ENCODE results near the gene SEMA5A.

The SEMA5A gene

DNA sequence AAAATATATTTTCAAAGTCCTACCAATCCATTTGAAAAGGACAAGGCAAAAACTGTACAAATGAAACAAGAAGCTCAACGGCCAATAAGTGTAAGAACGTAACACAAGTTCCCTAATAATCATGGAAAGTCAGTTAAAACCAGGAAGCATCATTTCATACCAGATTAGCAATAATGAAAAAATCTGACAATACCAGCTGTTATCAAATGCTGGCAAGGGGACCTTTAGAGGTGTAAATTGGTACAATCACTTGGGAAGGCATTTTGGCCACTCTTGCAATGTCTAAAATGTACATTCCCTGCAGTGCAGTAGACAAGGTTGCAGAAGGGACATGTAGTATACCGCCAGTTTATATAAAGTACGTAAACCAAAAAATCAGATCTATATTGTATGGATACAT, 10.1 kb upstream of the SEMA5A start:
- Mint-ChIP-seq H3K4me3 (no peak overlapping the region), H3K4me1 (ENCODE audit: low read depth) (no peaks in the 10 kb centered on the region), H3K36me3 (ENCODE audit: low read depth) (no peaks in the 10 kb centered on the region), H3K9me3 (no peaks in the 10 kb centered on the region), H3K27me3 (ENCODE audit: low read depth) (no peaks in the 10 kb centered on the region), H3K27ac (no peak overlapping the region)

DNA sequence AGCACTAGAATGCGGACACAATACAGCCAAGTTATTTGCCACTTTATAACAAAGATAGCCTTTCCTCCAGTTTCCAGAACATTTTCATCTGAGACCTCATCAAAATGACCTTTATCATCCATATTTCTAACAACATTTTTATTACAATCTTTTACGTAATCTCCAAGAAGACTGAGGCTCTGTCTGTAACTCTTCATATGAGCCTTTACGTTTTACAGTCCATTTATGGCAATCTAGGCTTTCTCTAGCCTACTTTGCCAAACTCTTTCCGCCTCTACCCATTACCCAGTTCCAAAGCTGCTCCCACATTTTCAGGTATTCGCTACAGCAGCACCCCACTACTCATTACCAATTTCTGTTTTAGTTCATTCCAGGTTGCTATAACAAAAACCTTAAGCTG, 8.2 kb upstream of the SEMA5A start:
- H3K27me3 Mint-ChIP-seq (ENCODE audit: low read depth): no peaks in the 10 kb centered on the region
- H3K36me3 Mint-ChIP-seq (ENCODE audit: low read depth): no peaks in the 10 kb centered on the region
- no peak overlapping the region for H3K4me3 Mint-ChIP-seq
- H3K27ac Mint-ChIP-seq: no peak overlapping the region
- no peaks in the 10 kb centered on the region for H3K9me3 Mint-ChIP-seq
- H3K4me1 Mint-ChIP-seq (ENCODE audit: low read depth): no peaks in the 10 kb centered on the region

DNA sequence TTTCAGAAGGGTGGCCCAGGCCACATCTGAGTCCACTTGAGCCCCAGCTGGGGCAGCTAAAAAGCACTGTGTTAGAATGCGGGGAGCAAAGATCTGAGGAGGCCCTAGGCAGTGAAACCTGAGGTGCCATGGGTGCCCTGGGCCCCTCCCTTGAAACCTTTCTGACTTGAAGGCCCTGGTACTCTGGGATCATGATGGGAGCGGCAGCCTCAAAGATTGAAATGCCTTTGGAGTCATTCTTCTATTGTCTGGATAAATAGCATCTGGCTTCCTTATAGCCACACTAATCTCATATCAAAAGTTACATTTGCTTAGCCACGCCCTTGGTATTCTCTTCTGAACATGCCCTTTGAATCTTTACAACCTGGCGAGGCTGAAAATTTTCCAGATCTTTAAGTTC, 7.7 kb upstream of the SEMA5A start:
- Mint-ChIP-seq H3K4me3 (no peak overlapping the region), H3K27ac (no peak overlapping the region), H3K4me1 (ENCODE audit: low read depth) (no peaks in the 10 kb centered on the region), H3K27me3 (ENCODE audit: low read depth) (no peaks in the 10 kb centered on the region), H3K36me3 (ENCODE audit: low read depth) (no peaks in the 10 kb centered on the region), H3K9me3 (no peaks in the 10 kb centered on the region)

DNA sequence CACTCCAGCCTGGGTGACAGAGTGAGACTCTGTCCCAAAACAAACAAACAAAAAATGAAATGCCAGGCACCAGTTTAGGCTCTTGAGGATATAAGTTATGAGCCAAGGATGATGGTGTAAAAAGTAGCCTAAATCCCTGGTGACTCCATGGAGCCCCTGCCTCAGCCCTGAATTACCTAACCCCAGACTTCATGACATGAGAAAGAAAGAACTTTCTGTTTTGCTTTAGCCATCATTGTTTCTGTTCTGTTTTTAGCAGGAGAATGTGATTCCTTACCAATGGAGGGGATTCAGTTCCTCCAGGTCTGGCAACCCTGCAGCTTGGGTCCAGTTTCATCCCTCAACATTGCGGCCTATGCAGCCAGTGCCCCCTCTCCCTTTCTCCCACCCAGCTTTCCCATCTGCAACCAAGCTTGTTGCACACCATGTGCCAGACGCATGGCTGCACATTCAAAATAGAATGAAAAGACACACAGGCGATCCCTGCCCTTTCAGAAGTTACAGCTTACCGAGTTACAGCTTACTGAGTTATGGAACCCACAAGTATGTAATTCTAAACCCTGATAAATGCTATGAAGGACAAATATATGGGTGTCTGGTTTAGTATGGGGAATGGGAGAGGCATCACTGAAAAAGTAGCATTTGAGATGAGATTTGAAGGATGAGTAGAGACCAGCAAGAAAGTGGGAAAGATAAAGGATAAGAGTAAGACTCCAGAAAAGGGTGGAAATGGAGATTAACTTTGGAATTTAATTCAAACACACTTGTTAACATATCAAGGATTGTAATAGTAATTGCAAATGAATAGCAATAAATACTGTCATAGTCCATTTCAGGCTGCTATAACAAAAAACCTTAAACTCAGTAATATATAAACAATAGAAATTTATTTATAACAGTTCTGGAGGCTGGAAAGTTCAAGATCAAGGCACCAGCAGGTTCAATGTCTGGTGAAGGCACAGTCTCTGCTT, 6.0 kb upstream of the SEMA5A start:
- H3K9me3 Mint-ChIP-seq: no peaks in the 10 kb centered on the region
- no peaks in the 10 kb centered on the region for H3K4me1 Mint-ChIP-seq (ENCODE audit: low read depth)
- H3K36me3 Mint-ChIP-seq (ENCODE audit: low read depth): no peaks in the 10 kb centered on the region
- no peak overlapping the region for H3K27ac Mint-ChIP-seq
- H3K27me3 Mint-ChIP-seq (ENCODE audit: low read depth): peaks cover 7% of the 10 kb centered on the region
- no peak overlapping the region for H3K4me3 Mint-ChIP-seq

DNA sequence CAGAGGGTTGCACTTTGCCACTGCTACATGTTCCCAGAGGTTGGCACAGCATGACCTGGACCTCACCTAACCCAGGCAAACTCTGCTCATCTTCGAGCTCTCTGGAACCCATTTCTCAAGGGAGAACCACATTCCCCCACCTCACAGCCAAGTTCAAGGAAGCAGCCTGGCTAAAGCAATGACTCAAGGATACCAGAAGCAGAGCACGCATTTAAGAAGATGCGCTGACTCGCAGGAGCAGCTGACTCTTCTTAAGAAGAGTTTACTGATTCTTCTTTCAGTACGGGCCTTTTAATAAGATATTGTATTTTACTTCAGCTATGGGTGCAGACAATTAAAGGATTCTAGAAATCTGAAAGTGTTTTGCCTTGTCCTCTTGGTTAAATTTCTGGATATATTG, 4.1 kb upstream of the SEMA5A start:
- H3K4me3 Mint-ChIP-seq: no peak overlapping the region
- H3K36me3 Mint-ChIP-seq (ENCODE audit: low read depth): no peaks in the 10 kb centered on the region
- H3K9me3 Mint-ChIP-seq: no peaks in the 10 kb centered on the region
- H3K27me3 Mint-ChIP-seq (ENCODE audit: low read depth): peaks cover 18% of the 10 kb centered on the region
- H3K4me1 Mint-ChIP-seq (ENCODE audit: low read depth): no peaks in the 10 kb centered on the region
- no peak overlapping the region for H3K27ac Mint-ChIP-seq

DNA sequence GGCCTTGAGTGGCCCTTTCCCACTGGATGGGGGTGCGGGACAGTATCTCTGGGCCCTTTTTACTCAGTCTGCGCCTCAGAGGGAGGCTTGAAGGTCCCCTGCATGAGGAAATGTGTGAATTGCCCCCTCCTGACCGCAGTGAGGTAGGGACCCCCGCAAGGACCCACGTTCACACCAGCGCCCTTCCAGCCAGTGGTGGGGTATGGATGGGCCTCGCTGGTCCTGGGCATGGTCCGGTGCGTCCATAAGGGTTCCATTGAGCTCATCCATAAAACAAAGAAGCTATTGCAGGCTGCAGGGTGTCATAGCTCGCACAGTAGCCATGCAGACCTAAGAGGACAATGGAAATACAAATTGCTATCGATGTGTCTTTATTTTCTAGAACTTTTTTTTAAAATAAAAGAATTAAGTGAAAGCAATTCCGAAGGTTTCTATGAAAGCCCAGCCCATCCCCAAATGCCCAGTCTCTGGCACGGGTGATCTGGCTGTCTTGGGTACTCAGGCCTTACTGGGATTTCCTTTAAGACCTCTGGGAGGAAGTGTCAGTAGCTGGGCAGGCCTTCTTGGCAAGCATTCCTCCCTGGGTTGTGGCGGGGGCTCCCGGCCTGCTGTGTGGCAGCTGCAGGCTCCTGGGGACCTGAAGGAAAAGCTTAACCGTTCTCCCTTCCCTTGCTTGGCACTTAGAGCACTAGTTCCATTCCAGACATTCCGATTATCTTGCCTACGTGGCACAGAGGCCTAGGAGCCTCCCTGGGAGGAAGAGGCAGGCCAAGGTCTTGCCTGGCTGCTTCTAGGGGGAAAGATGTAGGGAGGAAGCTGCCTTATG, 1.5 kb upstream of the SEMA5A start:
- Mint-ChIP-seq H3K4me1 (ENCODE audit: low read depth) (no peaks in the 10 kb centered on the region), H3K27me3 (ENCODE audit: low read depth) (peaks cover 38% of the 10 kb centered on the region), H3K27ac (no peak overlapping the region), H3K36me3 (ENCODE audit: low read depth) (no peaks in the 10 kb centered on the region), H3K9me3 (no peaks in the 10 kb centered on the region), H3K4me3 (no peak overlapping the region)

DNA sequence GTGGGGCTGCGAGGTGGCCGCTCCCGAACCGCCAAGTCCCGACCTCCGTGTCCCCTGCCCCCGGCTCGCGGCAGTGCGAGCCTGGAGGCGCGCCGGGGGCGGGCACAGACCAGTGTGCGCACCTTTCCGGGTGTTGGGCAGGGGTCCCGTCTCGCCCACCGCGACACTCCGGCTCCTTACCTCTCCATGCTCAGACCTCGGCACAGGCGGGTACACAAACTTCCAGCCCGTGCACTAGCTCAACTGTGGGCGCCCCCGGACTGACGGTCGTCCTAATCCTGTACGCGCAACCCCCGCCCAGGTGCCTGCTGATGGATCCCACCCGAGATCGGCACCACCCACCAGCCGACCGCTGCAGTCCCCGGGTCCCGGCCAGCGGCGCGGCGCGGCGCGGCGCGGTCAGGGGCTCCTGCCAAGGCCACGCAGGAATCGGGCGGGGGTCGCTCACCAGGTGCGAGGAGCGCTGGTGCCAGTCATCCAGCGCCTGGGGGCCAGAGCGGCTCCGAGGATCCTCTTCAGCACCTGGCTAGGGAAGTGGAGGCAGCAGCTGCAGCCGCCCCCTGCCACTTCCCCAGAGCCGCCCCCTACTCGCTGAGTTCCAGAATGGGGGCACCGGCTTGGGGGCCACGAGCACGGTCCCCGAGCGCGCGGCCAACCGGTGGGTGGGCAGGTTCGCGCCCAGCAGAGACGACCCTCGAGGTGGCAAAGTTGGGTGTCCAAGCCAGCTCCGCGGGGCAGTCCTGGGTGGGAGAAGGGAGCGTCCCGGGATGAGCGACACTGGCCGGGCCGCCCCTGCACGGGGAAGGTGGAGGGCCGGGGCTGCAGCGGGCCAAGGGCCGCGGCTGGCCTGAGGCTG, 511 bp downstream of the SEMA5A start:
- Mint-ChIP-seq H3K27me3 (ENCODE audit: low read depth) (peaks cover 38% of the 10 kb centered on the region), H3K36me3 (ENCODE audit: low read depth) (no peaks in the 10 kb centered on the region), H3K4me1 (ENCODE audit: low read depth) (no peaks in the 10 kb centered on the region), H3K9me3 (no peaks in the 10 kb centered on the region), H3K4me3 (no peak overlapping the region), H3K27ac (no peak overlapping the region)

DNA sequence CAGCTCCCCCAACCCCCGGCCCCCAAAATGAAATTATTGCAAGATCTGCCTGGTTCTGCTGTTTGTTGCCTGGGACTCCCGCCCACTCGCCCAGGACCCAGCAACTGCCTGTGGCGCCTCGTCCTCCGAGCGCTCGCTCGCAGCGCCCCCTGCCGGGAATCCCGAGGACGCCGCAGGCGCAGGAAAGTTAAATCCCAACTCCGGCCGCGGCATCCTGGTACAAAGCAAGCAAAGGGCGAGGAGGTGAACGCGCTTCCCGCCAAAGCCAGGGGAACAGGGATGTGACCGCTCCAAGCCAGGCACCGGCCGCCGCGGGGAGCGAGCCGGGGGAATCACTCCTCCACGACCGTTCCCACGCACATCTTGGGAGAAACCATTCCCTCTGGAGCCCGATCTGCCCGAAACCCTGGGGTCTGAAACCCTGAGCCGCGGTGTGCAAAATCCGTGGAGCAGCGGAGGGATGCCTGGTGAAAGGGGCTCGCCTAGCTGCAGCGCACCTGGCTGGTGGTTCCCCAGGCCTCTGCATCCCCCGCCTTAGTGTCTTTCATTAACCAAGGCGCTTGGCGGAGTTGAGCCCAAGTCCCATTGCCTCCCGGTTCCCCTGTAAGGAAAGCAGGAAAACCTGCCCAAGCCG, 1.3 kb downstream of the SEMA5A start:
- no peak overlapping the region for H3K4me3 Mint-ChIP-seq
- H3K27ac Mint-ChIP-seq: no peak overlapping the region
- no peaks in the 10 kb centered on the region for H3K9me3 Mint-ChIP-seq
- H3K27me3 Mint-ChIP-seq (ENCODE audit: low read depth): peaks cover 38% of the 10 kb centered on the region
- H3K36me3 Mint-ChIP-seq (ENCODE audit: low read depth): no peaks in the 10 kb centered on the region
- H3K4me1 Mint-ChIP-seq (ENCODE audit: low read depth): no peaks in the 10 kb centered on the region

DNA sequence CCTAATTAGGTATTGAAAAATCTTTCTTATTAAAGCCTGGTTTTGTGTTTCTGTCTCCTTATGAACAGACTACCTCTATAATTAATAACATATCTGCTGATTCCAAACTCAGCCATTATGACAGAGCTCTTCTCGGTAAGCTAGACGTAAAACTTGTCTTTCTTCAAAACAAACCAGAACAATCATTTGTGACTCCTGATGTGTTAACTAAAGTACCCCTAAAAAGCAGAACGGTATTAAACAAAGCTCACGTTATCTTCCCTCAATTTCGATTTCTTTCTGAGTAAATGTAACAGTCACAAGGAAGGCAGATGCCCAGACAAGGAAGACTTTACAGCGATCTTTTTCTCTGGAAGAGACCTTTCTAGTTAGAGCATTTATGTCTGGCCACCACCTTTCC, 1.8 kb downstream of the SEMA5A start:
- H3K4me1 Mint-ChIP-seq (ENCODE audit: low read depth): no peaks in the 10 kb centered on the region
- no peaks in the 10 kb centered on the region for H3K36me3 Mint-ChIP-seq (ENCODE audit: low read depth)
- H3K27ac Mint-ChIP-seq: no peak overlapping the region
- H3K9me3 Mint-ChIP-seq: no peaks in the 10 kb centered on the region
- H3K27me3 Mint-ChIP-seq (ENCODE audit: low read depth): peaks cover 38% of the 10 kb centered on the region
- no peak overlapping the region for H3K4me3 Mint-ChIP-seq

DNA sequence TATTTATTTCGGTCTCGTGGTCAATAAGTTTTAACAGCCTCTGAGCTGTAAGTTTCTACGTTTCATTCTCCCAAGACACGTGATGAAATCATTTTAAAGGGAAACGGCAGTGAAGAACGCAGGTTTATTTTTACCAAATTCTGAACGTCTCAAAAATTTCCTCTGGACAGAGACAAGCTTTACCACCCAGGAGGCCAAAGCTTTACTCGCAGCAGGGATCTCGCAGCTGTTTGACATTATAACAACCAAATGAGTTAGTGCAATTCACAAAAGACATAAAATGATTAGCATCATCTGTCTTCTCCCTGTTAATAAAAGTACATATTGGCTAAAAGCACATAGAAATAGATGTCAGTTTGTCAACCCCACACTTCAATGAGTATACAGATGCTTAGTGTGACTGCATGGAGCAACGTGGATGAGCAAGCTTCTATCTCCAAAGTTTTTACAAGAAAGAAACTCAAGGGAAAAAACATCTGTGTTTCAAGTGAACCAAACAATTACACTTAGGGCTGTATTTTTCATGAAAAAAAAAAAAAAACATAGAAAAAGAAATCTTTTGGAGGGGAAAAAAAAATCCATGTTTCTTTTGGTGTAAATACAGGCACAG, 2.5 kb downstream of the SEMA5A start:
- Mint-ChIP-seq H3K4me1 (ENCODE audit: low read depth) (no peaks in the 10 kb centered on the region), H3K27ac (no peak overlapping the region), H3K36me3 (ENCODE audit: low read depth) (no peaks in the 10 kb centered on the region), H3K4me3 (no peak overlapping the region), H3K27me3 (ENCODE audit: low read depth) (peaks cover 38% of the 10 kb centered on the region), H3K9me3 (no peaks in the 10 kb centered on the region)

DNA sequence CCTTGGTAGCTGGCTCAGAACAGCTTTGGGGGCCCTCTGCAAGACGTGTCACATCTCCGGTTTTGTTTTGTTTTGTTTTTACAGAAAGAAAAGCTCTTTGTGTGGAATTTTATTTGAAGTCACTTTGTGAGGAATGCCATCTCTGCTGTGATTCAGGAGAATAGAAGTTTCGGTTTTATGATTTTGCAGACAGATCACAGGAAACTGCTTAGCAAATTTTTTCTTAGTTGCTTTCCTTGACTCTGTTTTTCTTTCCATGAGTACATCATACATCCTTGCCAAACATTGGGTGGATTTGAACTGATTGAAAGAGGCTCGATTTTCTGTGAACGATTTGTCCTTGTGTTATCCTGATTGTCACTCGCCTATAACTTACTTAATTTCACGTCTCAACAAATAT, 5.1 kb downstream of the SEMA5A start:
- Mint-ChIP-seq H3K4me1 (ENCODE audit: low read depth) (no peaks in the 10 kb centered on the region), H3K9me3 (no peaks in the 10 kb centered on the region), H3K4me3 (no peak overlapping the region), H3K27ac (no peak overlapping the region), H3K27me3 (ENCODE audit: low read depth) (peaks cover 24% of the 10 kb centered on the region), H3K36me3 (ENCODE audit: low read depth) (no peaks in the 10 kb centered on the region)

DNA sequence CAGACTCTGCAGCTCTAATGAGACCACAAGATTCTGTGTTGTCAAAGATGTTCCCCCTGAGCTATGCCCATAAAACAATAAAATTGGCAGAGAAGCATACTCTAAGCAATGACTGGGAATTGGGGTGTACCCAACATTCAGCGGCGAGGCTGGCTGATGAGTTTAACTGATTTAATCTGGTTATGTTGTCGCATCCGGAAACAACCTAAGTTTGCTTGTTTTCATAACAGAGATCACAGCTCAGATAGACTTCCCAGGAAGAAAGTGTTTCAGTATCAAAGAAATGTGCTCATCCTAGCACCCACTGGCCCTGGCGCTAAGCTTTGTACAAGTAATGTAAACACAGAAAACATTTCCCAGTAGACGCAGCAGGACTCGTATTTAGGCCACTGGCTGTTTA, 7.4 kb downstream of the SEMA5A start:
- no peaks in the 10 kb centered on the region for H3K9me3 Mint-ChIP-seq
- no peaks in the 10 kb centered on the region for H3K4me1 Mint-ChIP-seq (ENCODE audit: low read depth)
- no peak overlapping the region for H3K4me3 Mint-ChIP-seq
- no peaks in the 10 kb centered on the region for H3K36me3 Mint-ChIP-seq (ENCODE audit: low read depth)
- H3K27me3 Mint-ChIP-seq (ENCODE audit: low read depth): peaks cover 6% of the 10 kb centered on the region
- no peak overlapping the region for H3K27ac Mint-ChIP-seq

DNA sequence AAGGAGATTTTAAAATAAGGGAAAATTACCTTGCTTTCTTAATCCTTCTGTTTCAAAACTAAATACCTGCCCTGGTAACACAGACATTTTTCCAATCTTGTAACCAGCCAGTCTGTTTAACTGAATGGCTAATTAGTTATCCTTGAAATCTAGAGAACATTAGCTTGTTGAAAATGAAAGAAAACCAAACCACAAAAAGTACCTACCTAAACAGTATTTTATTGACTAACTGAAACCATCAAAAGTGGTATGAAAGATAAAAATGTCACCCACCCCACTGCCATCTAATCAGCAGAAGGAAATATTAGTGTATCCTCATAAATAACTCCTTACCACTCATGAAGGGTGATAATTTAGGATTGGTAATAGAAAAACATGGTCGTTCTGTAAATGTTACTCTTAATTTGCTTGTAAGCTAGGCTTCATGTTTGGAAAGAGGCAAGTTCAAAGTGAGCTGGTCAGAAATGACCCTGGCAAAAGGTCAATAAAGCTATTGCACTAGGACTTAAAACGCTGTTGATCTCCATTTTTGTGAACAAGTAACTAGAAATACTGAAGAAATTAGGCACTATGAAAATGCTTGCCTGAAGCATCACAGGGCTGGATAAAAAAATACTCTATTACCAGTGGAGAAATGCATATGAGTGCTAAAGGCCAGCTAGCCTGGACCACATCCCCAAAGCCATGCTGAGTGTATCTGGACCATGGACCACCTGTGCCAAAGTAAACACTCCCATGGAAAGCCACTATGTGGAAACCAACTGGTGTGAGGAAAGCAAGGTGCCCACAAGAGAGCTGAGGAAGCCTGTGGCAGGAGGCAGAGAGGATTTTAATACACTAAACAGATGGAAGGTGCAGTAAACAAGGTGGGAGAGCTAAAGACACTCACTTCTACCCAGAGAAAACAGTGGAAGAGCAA, 8.4 kb downstream of the SEMA5A start:
- Mint-ChIP-seq H3K36me3 (ENCODE audit: low read depth) (no peaks in the 10 kb centered on the region), H3K4me1 (ENCODE audit: low read depth) (no peaks in the 10 kb centered on the region), H3K9me3 (no peaks in the 10 kb centered on the region), H3K27ac (no peak overlapping the region), H3K27me3 (ENCODE audit: low read depth) (no peaks in the 10 kb centered on the region), H3K4me3 (no peak overlapping the region)
